H9 (cell line): ENCODE results near the gene DNAH11. TPM values are rescaled to one million over a fixed set of nuclear protein-coding genes. Genes with fewer than 3 reads are reported as not detected.
A peak's percentile ranks its signal among the peaks of the same experiment; 100 is the strongest.

Experiments
- DNase-seq: peaks from one replicate; pipeline ENCODE4 v3.0.0-alpha.2; 2017
- H2AFZ ChIP-seq: one replicate; pipeline ENCODE4 v1.6.1; 2013; ENCODE audit warnings: mild to moderate bottlenecking, low read length, control low read depth, moderate library complexity
- H2AK5ac ChIP-seq: 2 replicates; pipeline ENCODE4 v1.6.1; 2013; ENCODE audit warnings: low read length, control low read depth, mixed read lengths; ENCODE audit not compliant: insufficient read length
- H2BK120ac ChIP-seq: one replicate; pipeline ENCODE4 v1.6.1; 2013; ENCODE audit warnings: low read depth, mild to moderate bottlenecking, low read length, control low read depth, inconsistent platforms; ENCODE audit not compliant: poor library complexity, severe bottlenecking
- H2BK12ac ChIP-seq: 2 replicates; pipeline ENCODE4 v1.6.1; 2013; ENCODE audit warnings: low read length, control low read depth, mixed read lengths, low read depth; ENCODE audit not compliant: insufficient read length
- H2BK15ac ChIP-seq: 2 replicates; pipeline ENCODE4 v1.6.1; 2013; ENCODE audit warnings: low read depth, low read length, control low read depth
- H2BK20ac ChIP-seq: one replicate; pipeline ENCODE4 v1.6.1; 2013; ENCODE audit warnings: low read depth, mild to moderate bottlenecking, low read length, control low read depth, inconsistent platforms; ENCODE audit not compliant: poor library complexity, severe bottlenecking
- H2BK5ac ChIP-seq: 2 replicates; pipeline ENCODE4 v1.6.1; 2013; ENCODE audit warnings: low read length, control low read depth, mixed read lengths; ENCODE audit not compliant: insufficient read length
- H3K14ac ChIP-seq: 2 replicates; pipeline ENCODE4 v1.6.1; 2013; ENCODE audit warnings: low read length, control low read depth; ENCODE audit not compliant: insufficient read depth
- H3K18ac ChIP-seq: 2 replicates; pipeline ENCODE4 v1.6.1; 2013; ENCODE audit warnings: low read depth, mild to moderate bottlenecking, mixed read lengths, low read length, control low read depth; ENCODE audit not compliant: insufficient read length
- H3K23ac ChIP-seq: 2 replicates; pipeline ENCODE4 v1.6.1; 2013; ENCODE audit warnings: low read length, control low read depth, mixed read lengths, low read depth; ENCODE audit not compliant: insufficient read length
- H3K23me2 ChIP-seq: 2 replicates; pipeline ENCODE4 v1.6.1; 2013; ENCODE audit warnings: low read depth, mild to moderate bottlenecking, mixed read lengths, low read length, control low read depth; ENCODE audit not compliant: insufficient read length, poor library complexity, severe bottlenecking
- H3K27ac ChIP-seq: 2 replicates; pipeline ENCODE4 v1.5.1; 2013; ENCODE audit warnings: low read length, control low read depth, mixed read lengths, low read depth; ENCODE audit not compliant: insufficient read length
- H3K27me3 ChIP-seq: 2 replicates; pipeline ENCODE4 v1.6.1; 2013; ENCODE audit warnings: low read length, control low read depth, inconsistent platforms; ENCODE audit not compliant: insufficient read depth
- H3K4ac ChIP-seq: 2 replicates; pipeline ENCODE4 v1.6.1; 2013; ENCODE audit warnings: low read depth, mild to moderate bottlenecking, control low read depth, inconsistent platforms, low read length, moderate library complexity
- H3K4me1 ChIP-seq: 2 replicates; pipeline ENCODE4 v1.6.1; 2013; ENCODE audit warnings: low read length, control low read depth, inconsistent platforms; ENCODE audit not compliant: insufficient read depth
- H3K4me2 ChIP-seq: 2 replicates; pipeline ENCODE4 v1.6.1; 2013; ENCODE audit warnings: low read length, control low read depth, mixed read lengths; ENCODE audit not compliant: insufficient read length, insufficient read depth
- H3K56ac ChIP-seq: 2 replicates; pipeline ENCODE4 v1.6.1; 2013; ENCODE audit warnings: low read depth, mild to moderate bottlenecking, mixed read lengths, low read length, control low read depth; ENCODE audit not compliant: insufficient read length
- H3K79me1 ChIP-seq: 2 replicates; pipeline ENCODE4 v1.6.1; 2013; ENCODE audit warnings: low read depth, mild to moderate bottlenecking, moderate library complexity, low read length, control low read depth, inconsistent platforms; ENCODE audit not compliant: insufficient read depth, poor library complexity, severe bottlenecking
- H3K79me2 ChIP-seq: 2 replicates; pipeline ENCODE4 v1.6.1; 2013; ENCODE audit warnings: low read length, control low read depth, inconsistent platforms; ENCODE audit not compliant: insufficient read depth
- H3K9ac ChIP-seq: 2 replicates; pipeline ENCODE4 v1.6.1; 2013; ENCODE audit warnings: low read length, control low read depth, mixed read lengths; ENCODE audit not compliant: insufficient read length; ENCODE audit errors: extremely low read depth
- H3K9me3 ChIP-seq: one replicate; pipeline ENCODE4 v1.6.1; 2013; ENCODE audit warnings: low read depth, low read length, inconsistent platforms; ENCODE audit not compliant: control insufficient read depth
- H3T11ph ChIP-seq: one replicate; pipeline ENCODE4 v1.6.1; 2013; ENCODE audit warnings: mild to moderate bottlenecking, low read length, control low read depth, inconsistent platforms
- H4K20me1 ChIP-seq: one replicate; pipeline ENCODE4 v1.6.1; 2013; ENCODE audit not compliant: control insufficient read depth, insufficient read length, insufficient read depth
- H4K5ac ChIP-seq: 2 replicates; pipeline ENCODE4 v1.6.1; 2013; ENCODE audit warnings: low read depth, mild to moderate bottlenecking, mixed read lengths, low read length, control low read depth; ENCODE audit not compliant: insufficient read length
- H4K8ac ChIP-seq: replicated peaks from 2 replicates; pipeline ENCODE4 v1.6.1; 2013; ENCODE audit warnings: low read length, control low read depth, mixed read lengths, low read depth; ENCODE audit not compliant: insufficient read length
- H4K91ac ChIP-seq: 2 replicates; pipeline ENCODE4 v1.6.1; 2013; ENCODE audit warnings: low read depth, mild to moderate bottlenecking, moderate library complexity, mixed read lengths, low read length, control low read depth; ENCODE audit not compliant: insufficient read length
- H3K27ac Mint-ChIP-seq, 3 experiments: 2 replicates in 2 of 3; 3 replicates in 1 of 3; pipeline ENCODE4 v1.8.0; 2020 to 2021; ENCODE audit warnings: mixed read lengths in 3 of 3, mild to moderate bottlenecking in 1 of 3, moderate library complexity in 1 of 3
- H3K27me3 Mint-ChIP-seq: 2 replicates; pipeline ENCODE4 v1.8.0; 2021; ENCODE audit warnings: low read depth, mild to moderate bottlenecking, moderate library complexity, mixed read lengths
- H3K36me3 Mint-ChIP-seq, 3 experiments: 2 replicates in 2 of 3; 3 replicates in 1 of 3; pipeline ENCODE4 v1.8.0; 2020 to 2021; ENCODE audit warnings: low read depth in 3 of 3, mixed read lengths in 3 of 3; ENCODE audit not compliant: insufficient read depth in 1 of 3
- H3K4me1 Mint-ChIP-seq, 2 experiments: 2 replicates each; pipeline ENCODE4 v1.8.0; 2020; ENCODE audit warnings: mixed read lengths in 2 of 2
- H3K4me3 Mint-ChIP-seq, 2 experiments: 2 replicates in 1 of 2; 3 replicates in 1 of 2; pipeline ENCODE4 v1.8.0; 2020 to 2021; ENCODE audit warnings: mild to moderate bottlenecking in 2 of 2, mixed read lengths in 2 of 2, moderate library complexity in 1 of 2
- H3K9me3 Mint-ChIP-seq, 2 experiments: 2 replicates in 1 of 2; 3 replicates in 1 of 2; pipeline ENCODE4 v1.8.0; 2020; ENCODE audit warnings: mild to moderate bottlenecking in 2 of 2, mixed read lengths in 2 of 2, moderate library complexity in 1 of 2
- CTCF ChIP-seq: fragments of 200-600 bp; sonication (generic); conservative IDR thresholded peaks from 3 replicates; pipeline ENCODE4 v1.8.0; 2021; ENCODE audit warnings: antibody characterized with exemption, mild to moderate bottlenecking
- WGBS: extraction: QIAGEN DNeasy Blood & Tissue Kit; methylation state at CpG from one replicate; pipeline ENCODE4 v1.1.7; 2013; ENCODE audit warnings: missing lambda C conversion rate, low lambda C conversion rate, mixed read lengths; ENCODE audit not compliant: insufficient read length; ENCODE audit errors: extremely low coverage; 5-methylcytosine and 5-hydroxymethylcytosine counted together
- total RNA-seq: library from RNA; stranded (reverse); gene quantifications from 2 replicates; pipeline ENCODE4 v1.2.1, GENCODE V29; 2021

DNAH11 gene
- total RNA-seq, 1 experiment from 2014 or later, result 2.5 TPM

DNA sequence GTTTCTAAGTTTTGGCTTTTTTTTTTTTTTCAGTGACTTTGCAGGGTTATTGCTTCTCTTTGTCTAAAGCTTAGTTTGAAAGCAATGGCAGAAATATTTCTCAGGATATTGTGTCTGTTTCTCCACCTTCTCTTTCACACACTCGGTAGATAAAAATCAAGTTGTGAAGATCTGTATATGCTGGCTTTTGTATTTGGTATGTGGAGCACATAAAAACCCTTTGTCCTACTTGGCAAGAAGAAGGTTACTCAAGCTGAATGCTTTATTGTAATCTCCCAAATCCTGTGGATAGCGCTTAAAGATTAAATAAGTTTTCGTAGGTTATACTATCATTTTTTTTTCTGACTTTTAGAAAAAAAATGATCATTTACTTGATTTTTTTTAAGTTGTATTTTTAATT lies 230.5 kb downstream of the DNAH11 start:
- Histone ChIP-seq H2BK120ac (no peak overlapping the region), H4K5ac (no peak overlapping the region), H3K27ac (no peak overlapping the region), H2BK12ac (no peak overlapping the region), H2BK5ac (no peak overlapping the region), H3K79me2 (no peaks in the 10 kb centered on the region), H3K9ac (no peak overlapping the region), H3K27me3 (no peaks in the 10 kb centered on the region), H3K14ac (no peak overlapping the region), H3K56ac (no peak overlapping the region), H2BK15ac (no peak overlapping the region), H3K4me2 (no peak overlapping the region), H4K20me1 (no peaks in the 10 kb centered on the region), H3K79me1 (no peaks in the 10 kb centered on the region), H3K18ac (no peak overlapping the region), H2AFZ (no peak overlapping the region), H3K9me3 (no peaks in the 10 kb centered on the region), H4K8ac (no peak overlapping the region), H3K23me2 (no peaks in the 10 kb centered on the region), H2BK20ac (no peak overlapping the region), H3T11ph (no peak overlapping the region), H3K23ac (no peak overlapping the region), H4K91ac (no peak overlapping the region), H3K4ac (no peak overlapping the region), H2AK5ac (no peak overlapping the region), H3K4me1 (peaks cover 16% of the 10 kb centered on the region; the same call in 1 of the 2 replicates)
- Mint-ChIP-seq H3K27me3 (no peaks in the 10 kb centered on the region), H3K4me3 (no peak overlapping the region), H3K9me3 (no peaks in the 10 kb centered on the region), H3K4me1 (peaks cover 45 to 58% of the 10 kb centered on the region in 2 experiments), H3K27ac (peak overlapping the region in 2 of 3 experiments; percentile 5 to 39; a peak in 3 of 7 replicates), H3K36me3 (no peaks in the 10 kb centered on the region; a peak in 1 of 7 replicates)
- no peak for TF ChIP-seq CTCF
- no CpG with 5 or more reads among the region's 3 CpGs for WGBS
- no peak for DNase-seq
